ENCODE measurements around the gene FHAD1. TPM values are rescaled to one million over a fixed set of nuclear protein-coding genes. Genes with fewer than 3 reads are reported as not detected.

Gene FHAD1
- total RNA-seq, 1 donor from 2014 or later, result 1.3 TPM

DNA sequence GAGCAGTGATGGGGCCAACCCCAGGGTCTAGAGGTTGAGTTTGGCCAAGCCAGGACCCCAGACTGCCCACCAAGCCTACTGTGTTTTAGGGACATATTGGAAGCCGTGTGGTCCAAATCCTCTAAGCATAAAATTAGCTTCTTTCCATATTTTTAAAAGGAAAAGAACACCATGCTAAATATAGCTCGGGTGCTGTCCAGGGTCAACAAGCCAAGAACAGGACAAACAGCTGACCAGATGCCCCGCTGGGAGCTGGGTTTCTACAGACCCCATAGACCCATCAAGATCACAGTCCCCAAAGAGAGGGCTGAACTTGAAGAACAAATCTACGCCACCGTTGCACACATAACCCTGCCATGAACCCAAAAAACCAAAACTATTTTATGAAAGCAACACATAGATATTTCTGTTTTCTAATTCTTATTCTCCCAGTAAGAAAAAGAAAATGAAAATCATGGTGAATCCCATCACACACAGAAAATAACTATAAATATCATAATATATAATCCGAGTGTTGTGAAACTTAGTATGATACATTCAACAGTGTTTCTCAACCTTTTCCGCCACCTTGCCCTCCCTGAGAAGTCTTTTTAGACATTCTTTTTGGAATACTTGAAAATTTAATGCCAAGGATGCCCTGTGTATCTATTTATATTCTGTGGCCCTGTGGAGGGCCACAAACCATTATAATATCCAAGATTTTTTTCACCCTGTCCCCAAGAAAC lies 36.2 kb upstream of the FHAD1 start:
- Mint-ChIP-seq H3K9me3 (no peaks in the 10 kb centered on the region), H3K4me3 (no peak overlapping the region), H3K27ac (no peak overlapping the region), H3K36me3 (no peaks in the 10 kb centered on the region), H3K4me1 (peaks cover 50% of the 10 kb centered on the region), H3K27me3 (ENCODE audit: low read depth) (no peaks in the 10 kb centered on the region)
- DNase-seq (ENCODE audit: low spot score in 2 of 2, unreplicated experiment in 2 of 2), result no peak
- TF ChIP-seq, protein P1, sequence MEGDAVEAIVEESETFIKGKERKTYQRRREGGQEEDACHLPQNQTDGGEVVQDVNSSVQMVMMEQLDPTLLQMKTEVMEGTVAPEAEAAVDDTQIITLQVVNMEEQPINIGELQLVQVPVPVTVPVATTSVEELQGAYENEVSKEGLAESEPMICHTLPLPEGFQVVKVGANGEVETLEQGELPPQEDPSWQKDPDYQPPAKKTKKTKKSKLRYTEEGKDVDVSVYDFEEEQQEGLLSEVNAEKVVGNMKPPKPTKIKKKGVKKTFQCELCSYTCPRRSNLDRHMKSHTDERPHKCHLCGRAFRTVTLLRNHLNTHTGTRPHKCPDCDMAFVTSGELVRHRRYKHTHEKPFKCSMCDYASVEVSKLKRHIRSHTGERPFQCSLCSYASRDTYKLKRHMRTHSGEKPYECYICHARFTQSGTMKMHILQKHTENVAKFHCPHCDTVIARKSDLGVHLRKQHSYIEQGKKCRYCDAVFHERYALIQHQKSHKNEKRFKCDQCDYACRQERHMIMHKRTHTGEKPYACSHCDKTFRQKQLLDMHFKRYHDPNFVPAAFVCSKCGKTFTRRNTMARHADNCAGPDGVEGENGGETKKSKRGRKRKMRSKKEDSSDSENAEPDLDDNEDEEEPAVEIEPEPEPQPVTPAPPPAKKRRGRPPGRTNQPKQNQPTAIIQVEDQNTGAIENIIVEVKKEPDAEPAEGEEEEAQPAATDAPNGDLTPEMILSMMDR (IDR thresholded peaks at IDR 0.05; ENCODE audit: unreplicated experiment), result no peak

DNA sequence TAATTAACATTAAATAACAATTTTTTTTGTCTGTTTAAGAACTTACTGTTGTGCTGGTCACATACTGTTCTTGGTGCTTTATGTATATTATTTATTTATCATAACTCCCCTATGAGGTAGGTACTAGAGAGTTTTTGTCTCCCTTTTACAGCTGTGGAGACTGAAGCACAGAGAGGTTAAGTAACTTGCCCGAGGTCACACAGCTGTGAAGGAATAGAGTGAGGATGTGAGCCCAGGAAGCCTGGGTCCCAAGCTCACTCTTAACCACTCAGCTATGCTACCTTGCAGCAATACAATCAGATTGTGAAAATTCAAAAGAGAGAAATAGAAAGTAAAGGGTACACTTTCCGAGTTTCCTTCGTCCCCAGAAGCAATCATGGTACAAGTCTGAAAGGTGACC lies 35.6 kb upstream of the FHAD1 start:
- DNase-seq (ENCODE audit: low spot score in 2 of 2, unreplicated experiment in 2 of 2), result no peak
- Mint-ChIP-seq H3K27me3 (ENCODE audit: low read depth) (no peaks in the 10 kb centered on the region), H3K36me3 (no peaks in the 10 kb centered on the region), H3K27ac (no peak overlapping the region), H3K4me3 (no peak overlapping the region), H3K4me1 (peaks cover 48% of the 10 kb centered on the region), H3K9me3 (no peaks in the 10 kb centered on the region)
- TF ChIP-seq, protein P1 (IDR thresholded peaks at IDR 0.05; ENCODE audit: unreplicated experiment), result no peak

DNA sequence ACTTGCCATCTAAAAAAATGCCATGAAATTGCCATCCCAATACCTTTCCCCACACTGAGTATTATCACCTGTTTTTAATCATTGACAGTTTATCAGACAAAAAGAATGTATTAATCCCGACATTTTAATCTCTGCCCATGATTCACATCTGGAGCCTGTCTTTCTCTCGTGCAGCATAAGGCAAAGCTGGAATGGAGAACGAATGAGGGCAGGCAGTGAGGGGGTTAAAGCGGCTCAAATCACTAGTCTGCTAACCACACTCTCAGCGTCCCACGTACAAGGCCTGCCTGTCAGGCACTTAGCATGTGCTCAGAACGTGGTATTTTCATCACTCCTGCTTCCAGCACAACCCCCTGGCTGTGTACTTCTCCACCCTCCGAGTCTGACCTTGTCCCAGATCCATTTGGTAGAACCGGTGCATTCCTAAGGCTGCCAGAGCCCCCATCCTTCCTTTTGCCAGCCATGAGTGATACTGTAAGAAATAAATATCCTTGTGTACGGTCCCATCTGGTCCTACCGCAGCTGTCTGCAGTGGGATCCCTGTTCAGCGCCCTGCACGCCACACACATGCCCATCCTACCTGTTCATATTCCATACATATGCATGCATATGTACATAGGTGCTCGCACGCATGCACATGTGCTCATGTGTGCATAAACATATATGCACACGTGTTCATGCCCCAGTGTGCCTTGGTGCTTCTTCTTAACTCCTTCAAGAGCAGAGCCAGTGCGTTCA lies 34.6 kb upstream of the FHAD1 start:
- TF ChIP-seq, protein P1 (IDR thresholded peaks at IDR 0.05; ENCODE audit: unreplicated experiment), result no peak
- Mint-ChIP-seq H3K36me3 (no peaks in the 10 kb centered on the region), H3K9me3 (no peaks in the 10 kb centered on the region), H3K27ac (peak overlapping the region; percentile 99), H3K4me1 (peaks cover 39% of the 10 kb centered on the region), H3K27me3 (ENCODE audit: low read depth) (no peaks in the 10 kb centered on the region), H3K4me3 (no peak overlapping the region)
- DNase-seq (ENCODE audit: low spot score in 2 of 2, unreplicated experiment in 2 of 2), result no peak

DNA sequence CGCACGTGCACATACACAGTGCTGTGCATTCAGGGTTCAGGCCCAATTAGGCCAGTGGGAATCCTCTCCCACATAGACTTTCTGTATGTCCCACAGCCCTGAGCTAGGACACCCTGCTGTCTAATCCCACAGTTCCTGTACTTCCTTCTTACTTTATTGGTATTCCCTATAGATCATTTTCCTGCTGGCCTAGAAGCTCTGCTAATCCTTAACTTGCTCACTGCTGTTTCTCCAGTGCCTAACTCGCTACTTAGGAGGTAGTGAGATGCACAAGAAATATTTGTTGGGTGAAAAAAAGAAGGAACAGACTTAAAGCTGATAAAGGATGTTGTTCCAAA lies 34.1 kb upstream of the FHAD1 start:
- Mint-ChIP-seq H3K36me3 (peaks cover 3% of the 10 kb centered on the region), H3K4me1 (peaks cover 33% of the 10 kb centered on the region), H3K27ac (peak overlapping the region; percentile 99), H3K9me3 (no peaks in the 10 kb centered on the region), H3K27me3 (ENCODE audit: low read depth) (no peaks in the 10 kb centered on the region), H3K4me3 (no peak overlapping the region)
- TF ChIP-seq, protein P1 (IDR thresholded peaks at IDR 0.05; ENCODE audit: unreplicated experiment), result no peak
- no peak for DNase-seq (ENCODE audit: low spot score in 2 of 2, unreplicated experiment in 2 of 2)

DNA sequence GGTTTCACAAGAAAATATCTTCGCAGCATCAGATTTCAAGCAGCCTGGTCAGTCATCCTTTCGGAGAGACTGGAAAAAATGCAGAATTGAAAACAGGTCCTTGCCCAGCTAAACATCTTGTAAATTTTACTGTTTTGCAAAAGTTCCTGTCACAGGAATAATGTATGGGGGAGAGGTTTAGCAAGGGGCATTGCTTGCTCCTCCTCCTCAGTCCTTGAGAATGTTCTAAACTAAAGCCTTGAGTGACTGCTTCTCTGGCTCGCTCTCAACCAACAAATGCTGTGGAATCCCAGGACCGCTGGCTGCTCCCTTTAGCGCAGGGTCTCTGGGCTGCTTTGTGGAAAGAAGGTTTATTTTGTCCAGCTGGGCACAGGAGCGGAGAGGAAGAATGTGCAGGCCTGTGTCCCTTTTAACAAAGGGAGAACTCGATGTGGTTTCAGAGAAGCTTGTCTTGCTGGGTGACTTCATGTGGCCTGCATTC lies 33.6 kb upstream of the FHAD1 start:
- no peaks in the 10 kb centered on the region for H3K9me3 Mint-ChIP-seq
- peaks cover 6% of the 10 kb centered on the region for H3K36me3 Mint-ChIP-seq
- no peak overlapping the region for H3K4me3 Mint-ChIP-seq
- peak overlapping the region; percentile 99 for H3K27ac Mint-ChIP-seq
- TF ChIP-seq, protein P1 (IDR thresholded peaks at IDR 0.05; ENCODE audit: unreplicated experiment), result no peak
- no peaks in the 10 kb centered on the region for H3K27me3 Mint-ChIP-seq (ENCODE audit: low read depth)
- no peak for DNase-seq (ENCODE audit: low spot score in 2 of 2, unreplicated experiment in 2 of 2)
- peaks cover 31% of the 10 kb centered on the region for H3K4me1 Mint-ChIP-seq
